Vagina (tissue), 2 donors: ENCODE results near the gene OR52E8. TPM values are rescaled to one million over a fixed set of nuclear protein-coding genes. Genes with fewer than 3 reads are reported as not detected.

Experiments used
- DNase-seq, 2 donors: peaks; one replicate each; pipeline ENCODE4 v3.0.0-alpha.2; 2017; ENCODE audit errors: extremely low spot score in 2 of 2
- H3K27ac ChIP-seq: fragments of 200-600 bp; sonication (generic); one replicate; pipeline ENCODE4 v1.5.1; 2019
- H3K27me3 ChIP-seq: fragments of 200-600 bp; sonication (generic); one replicate; pipeline ENCODE4 v1.5.1; 2019
- H3K36me3 ChIP-seq, 2 donors: fragments of 200-600 bp; sonication (generic); one replicate each; pipeline ENCODE4 v1.5.1; 2017 to 2019
- H3K4me1 ChIP-seq: fragments of 200-600 bp; sonication (generic); one replicate; pipeline ENCODE4 v1.5.1; 2019
- H3K4me3 ChIP-seq, 2 donors: fragments of 200-600 bp; sonication (generic); 1 replicate in 1 of 2; 2 replicates in 1 of 2; pipeline ENCODE4 v1.5.1; 2016 to 2019
- H3K9me3 ChIP-seq: fragments of 200-600 bp; sonication (generic); one replicate; pipeline ENCODE4 v1.5.1; 2019
- POLR2A ChIP-seq, 2 donors: fragments of 450-650 bp; IDR thresholded peaks; one replicate each; pipeline ENCODE4 v1.6.1; 2017; ENCODE audit warnings: antibody characterized with exemption in 2 of 2, mild to moderate bottlenecking in 2 of 2, moderate library complexity in 2 of 2
- POLR2AphosphoS5 ChIP-seq, 2 donors: sonication (generic); formaldehyde crosslinking; IDR thresholded peaks; one replicate each; pipeline ENCODE4 v1.9.0; 2017; ENCODE audit warnings: antibody characterized with exemption in 2 of 2, mild to moderate bottlenecking in 2 of 2, low read depth in 1 of 2; ENCODE audit not compliant: insufficient read depth in 1 of 2
- intact Hi-C: fragments of 100-400 bp; cut with DNase I; formaldehyde crosslinking; loops from one replicate; pipeline ENCODE4 v1.15.1; 2023
- total RNA-seq: library from RNA; depleted of rRNA; stranded (reverse); fragments of >200 nt; gene quantifications from one replicate; pipeline ENCODE4 v1.2.3, GENCODE V29; 2016
- TF ChIP-seq, protein P1 (sequence below), 3 experiments: fragments of 450-650 bp in 2 of 3; fragments of 200-600 bp in 1 of 3; sonication (generic) in 1 of 3; IDR thresholded peaks; one replicate each; pipeline ENCODE4 v1.5.1; 2017 to 2019; ENCODE audit warnings: antibody characterized with exemption in 3 of 3, mild to moderate bottlenecking in 2 of 3, moderate library complexity in 2 of 3

Gene OR52E8
- total RNA-seq, 1 donor from 2014 or later = not detected

DNA sequence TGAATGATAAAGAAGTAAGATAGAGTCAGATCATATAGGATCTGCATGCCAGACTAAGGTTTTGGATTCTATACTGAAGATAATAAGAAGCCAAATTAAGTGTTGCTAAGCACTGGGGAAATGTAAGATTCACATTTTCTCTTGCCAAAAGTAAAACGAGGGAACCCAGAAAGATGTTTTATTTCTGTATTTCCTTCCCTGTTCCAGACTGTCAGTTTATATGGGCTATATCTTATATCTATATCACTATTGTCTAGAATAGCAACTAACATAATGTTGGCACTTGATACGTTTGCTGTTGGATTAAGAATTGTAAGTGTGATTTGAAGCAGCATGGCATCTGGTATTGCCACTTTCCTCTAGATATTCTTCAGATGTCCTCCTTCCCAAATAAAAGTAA lies 24.0 kb downstream of the OR52E8 start:
- intact Hi-C loops = no loop called here
- H3K36me3 ChIP-seq = no peaks in the 10 kb centered on the region
- no peak overlapping the region for H3K27ac ChIP-seq
- H3K4me1 ChIP-seq = no peaks in the 10 kb centered on the region
- TF ChIP-seq POLR2A (IDR thresholded peaks at IDR 0.05) (no peak), POLR2AphosphoS5 (IDR thresholded peaks at IDR 0.05; ENCODE audit: insufficient read depth in 1 of 2, low read depth in 1 of 2) (no peak)
- TF ChIP-seq, protein P1, sequence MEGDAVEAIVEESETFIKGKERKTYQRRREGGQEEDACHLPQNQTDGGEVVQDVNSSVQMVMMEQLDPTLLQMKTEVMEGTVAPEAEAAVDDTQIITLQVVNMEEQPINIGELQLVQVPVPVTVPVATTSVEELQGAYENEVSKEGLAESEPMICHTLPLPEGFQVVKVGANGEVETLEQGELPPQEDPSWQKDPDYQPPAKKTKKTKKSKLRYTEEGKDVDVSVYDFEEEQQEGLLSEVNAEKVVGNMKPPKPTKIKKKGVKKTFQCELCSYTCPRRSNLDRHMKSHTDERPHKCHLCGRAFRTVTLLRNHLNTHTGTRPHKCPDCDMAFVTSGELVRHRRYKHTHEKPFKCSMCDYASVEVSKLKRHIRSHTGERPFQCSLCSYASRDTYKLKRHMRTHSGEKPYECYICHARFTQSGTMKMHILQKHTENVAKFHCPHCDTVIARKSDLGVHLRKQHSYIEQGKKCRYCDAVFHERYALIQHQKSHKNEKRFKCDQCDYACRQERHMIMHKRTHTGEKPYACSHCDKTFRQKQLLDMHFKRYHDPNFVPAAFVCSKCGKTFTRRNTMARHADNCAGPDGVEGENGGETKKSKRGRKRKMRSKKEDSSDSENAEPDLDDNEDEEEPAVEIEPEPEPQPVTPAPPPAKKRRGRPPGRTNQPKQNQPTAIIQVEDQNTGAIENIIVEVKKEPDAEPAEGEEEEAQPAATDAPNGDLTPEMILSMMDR (IDR thresholded peaks at IDR 0.05) = no peak
- DNase-seq = no peak
- H3K9me3 ChIP-seq = no peaks in the 10 kb centered on the region
- no peak overlapping the region for H3K4me3 ChIP-seq
- H3K27me3 ChIP-seq = no peaks in the 10 kb centered on the region

DNA sequence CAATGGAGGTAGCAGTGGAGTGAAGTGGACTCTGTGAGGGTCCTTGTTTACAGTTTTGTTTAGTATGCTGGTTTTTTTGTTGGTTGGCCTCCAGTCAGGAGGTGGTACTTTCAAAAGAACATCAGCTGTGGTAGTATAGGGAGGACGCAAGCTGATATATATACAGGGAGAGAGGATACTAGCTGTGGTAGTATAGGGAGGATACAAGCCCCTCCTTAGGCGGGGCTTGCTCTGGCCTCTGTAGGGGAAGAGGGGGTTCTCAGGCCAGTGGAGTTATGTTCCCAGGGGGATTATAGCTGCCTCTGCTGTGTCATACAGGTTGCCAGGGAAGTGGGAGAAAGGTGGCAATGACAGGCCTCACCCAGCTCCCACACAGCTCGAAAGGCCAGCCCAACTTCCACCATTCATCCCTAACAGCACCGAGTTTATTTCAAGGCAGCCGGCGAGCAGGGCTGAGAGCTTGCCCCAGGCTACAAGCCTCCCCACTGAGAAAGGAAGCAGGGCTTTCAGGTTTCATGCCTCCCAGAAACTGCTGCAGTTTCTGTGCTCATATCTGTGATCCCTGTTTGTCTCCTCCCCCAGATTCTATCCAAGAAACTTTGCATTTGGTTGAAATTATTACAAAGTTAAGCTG lies 26.2 kb downstream of the OR52E8 start:
- no peaks in the 10 kb centered on the region for H3K4me1 ChIP-seq
- intact Hi-C loops = no loop called here
- H3K27ac ChIP-seq = no peak overlapping the region
- DNase-seq = no peak
- no peak overlapping the region for H3K4me3 ChIP-seq
- H3K9me3 ChIP-seq = no peaks in the 10 kb centered on the region
- no peaks in the 10 kb centered on the region for H3K27me3 ChIP-seq
- TF ChIP-seq POLR2AphosphoS5 (IDR thresholded peaks at IDR 0.05; ENCODE audit: insufficient read depth in 1 of 2, low read depth in 1 of 2) (no peak), POLR2A (IDR thresholded peaks at IDR 0.05) (no peak)
- TF ChIP-seq, protein P1 (IDR thresholded peaks at IDR 0.05) = no peak
- no peaks in the 10 kb centered on the region for H3K36me3 ChIP-seq

DNA sequence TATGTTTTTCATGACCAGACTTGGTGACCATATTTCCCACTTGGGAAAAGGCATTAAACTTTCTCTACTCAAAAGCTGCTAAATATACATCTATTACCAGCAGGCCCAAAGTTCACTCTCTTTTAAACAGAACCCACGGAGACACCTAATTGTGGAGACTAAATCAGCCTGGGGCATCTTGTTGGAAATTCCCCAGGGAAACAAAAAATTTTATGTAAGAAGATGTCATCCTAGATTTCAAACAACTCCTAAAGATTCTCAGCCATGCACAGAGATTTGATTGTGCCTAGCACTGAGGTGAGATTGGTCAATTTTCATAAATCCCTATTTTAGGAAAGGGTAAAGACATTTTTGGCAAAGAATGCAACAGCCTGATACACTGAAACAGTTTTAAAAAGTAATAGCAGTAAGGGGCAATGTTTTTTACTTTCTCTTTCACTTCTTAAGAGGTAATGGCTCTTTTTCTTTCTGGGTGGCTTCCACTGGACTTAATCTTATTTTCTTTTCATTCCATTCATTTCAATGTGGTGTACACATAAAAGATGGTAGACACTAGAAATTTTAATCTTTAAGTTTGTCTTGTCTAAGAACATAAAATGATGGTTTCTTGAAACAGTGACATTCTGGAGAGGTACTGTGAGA lies 39.1 kb downstream of the OR52E8 start:
- no peak for DNase-seq
- Histone ChIP-seq H3K36me3 (no peaks in the 10 kb centered on the region), H3K4me3 (no peak overlapping the region), H3K4me1 (peaks cover 7% of the 10 kb centered on the region), H3K9me3 (no peaks in the 10 kb centered on the region), H3K27me3 (no peaks in the 10 kb centered on the region), H3K27ac (no peak overlapping the region)
- intact Hi-C loops = no loop called here
- no peak for TF ChIP-seq POLR2AphosphoS5 (IDR thresholded peaks at IDR 0.05; ENCODE audit: insufficient read depth in 1 of 2, low read depth in 1 of 2)
- TF ChIP-seq POLR2A (IDR thresholded peaks at IDR 0.05) = no peak
- TF ChIP-seq, protein P1 (IDR thresholded peaks at IDR 0.05) = no peak

DNA sequence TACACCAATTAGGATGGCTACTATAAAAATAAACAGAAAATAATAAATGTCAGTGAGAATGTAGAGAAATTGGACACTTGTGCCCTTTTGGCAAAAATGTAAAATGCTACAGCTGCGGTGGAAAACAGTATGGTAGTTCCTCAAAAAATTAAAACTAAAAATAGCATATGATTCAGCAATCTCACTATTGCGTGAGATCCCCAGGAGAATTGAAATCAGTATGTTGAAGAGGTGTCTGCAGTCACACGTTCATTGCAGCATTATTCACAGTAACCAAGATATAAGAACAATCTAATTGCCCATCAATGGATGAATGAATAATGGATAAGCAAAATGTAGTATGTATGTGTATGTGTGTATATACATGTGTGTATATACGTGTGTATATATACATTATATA lies 42.0 kb downstream of the OR52E8 start:
- H3K27me3 ChIP-seq = no peaks in the 10 kb centered on the region
- TF ChIP-seq POLR2A (IDR thresholded peaks at IDR 0.05) = no peak
- TF ChIP-seq, protein P1 (IDR thresholded peaks at IDR 0.05) = no peak
- TF ChIP-seq POLR2AphosphoS5 (IDR thresholded peaks at IDR 0.05; ENCODE audit: insufficient read depth in 1 of 2, low read depth in 1 of 2) = no peak
- intact Hi-C loops = no loop called here
- no peaks in the 10 kb centered on the region for H3K36me3 ChIP-seq
- H3K9me3 ChIP-seq = no peaks in the 10 kb centered on the region
- peaks cover 7% of the 10 kb centered on the region for H3K4me1 ChIP-seq
- no peak for DNase-seq
- H3K27ac ChIP-seq = no peak overlapping the region
- H3K4me3 ChIP-seq = no peak overlapping the region
